ENCODE results near the gene MAP3K8. TPM values are rescaled to one million over a fixed set of nuclear protein-coding genes. Genes with fewer than 3 reads are reported as not detected.

The MAP3K8 gene
- total RNA-seq, 2 experiments from 2014 or later, result 54.5 to 56.8 TPM

DNA sequence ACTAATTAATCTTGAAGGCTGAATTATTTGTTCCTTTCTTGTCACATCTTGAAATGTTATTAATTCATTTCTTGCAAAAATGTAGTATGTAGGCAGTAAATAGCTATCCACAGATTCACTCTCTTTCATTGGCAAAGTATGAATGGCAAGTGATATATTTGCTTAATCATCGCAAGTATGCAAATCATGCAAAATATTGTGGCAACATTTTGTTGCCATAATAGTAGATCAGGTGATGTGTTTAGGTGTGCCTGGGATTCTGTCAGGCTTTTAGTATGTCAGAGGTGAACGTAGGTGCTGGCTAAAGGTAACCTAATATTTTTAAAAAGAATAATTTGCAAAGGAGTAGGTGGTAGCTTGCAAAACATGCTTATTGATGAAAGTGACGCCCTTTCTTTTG is 5.9 kb downstream of the MAP3K8 start:
- Mint-ChIP-seq H3K36me3 (peaks cover 76% of the 10 kb centered on the region), H3K4me1 (peaks cover 70% of the 10 kb centered on the region), H3K9me3 (ENCODE audit: low read depth) (no peaks in the 10 kb centered on the region), H3K27me3 (no peaks in the 10 kb centered on the region), H3K27ac (no peak overlapping the region), H3K4me3 (no peak overlapping the region)
- ATAC-seq (no peak), DNase-seq (no peak)
- CTCF ChIA-PET, result interaction anchor here (11.3 kb wide), 1 partner anchor 91 kb away, joined by 119 read pairs; no protein-coding TSS in a partner anchor

DNA sequence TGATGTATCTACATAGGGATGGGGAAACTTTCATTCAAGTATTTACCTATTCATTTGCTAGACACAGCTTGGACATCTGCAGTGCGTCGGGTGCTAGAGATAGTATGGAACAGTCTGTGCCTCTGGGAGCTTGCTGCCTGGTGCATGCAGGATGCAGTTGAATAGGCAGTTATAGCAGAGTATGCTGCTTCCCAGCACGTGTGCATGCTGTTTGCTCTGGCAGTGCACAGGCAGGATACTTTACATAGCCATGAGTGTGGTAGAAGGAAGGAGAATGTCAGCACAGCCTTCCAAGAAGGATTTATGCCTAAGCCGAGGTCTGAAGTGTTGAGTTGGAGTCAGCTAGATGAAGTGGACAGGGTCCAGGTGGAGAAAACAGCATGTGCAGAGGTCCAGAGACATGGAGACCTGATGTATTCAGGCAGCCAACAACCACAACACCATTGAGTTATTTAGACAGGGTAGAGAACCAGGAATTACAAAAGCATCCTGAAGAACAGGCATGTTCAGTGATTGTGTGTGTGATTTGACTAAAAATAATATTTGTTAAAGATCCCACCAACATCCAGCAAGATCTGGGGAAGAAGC is 8.1 kb downstream of the MAP3K8 start:
- ATAC-seq (no peak), DNase-seq (no peak)
- Mint-ChIP-seq H3K36me3 (peaks cover 65% of the 10 kb centered on the region), H3K27me3 (no peaks in the 10 kb centered on the region), H3K27ac (no peak overlapping the region), H3K9me3 (ENCODE audit: low read depth) (no peaks in the 10 kb centered on the region), H3K4me1 (peaks cover 73% of the 10 kb centered on the region), H3K4me3 (no peak overlapping the region)
- CTCF ChIA-PET, result interaction anchor here (1.2 to 2.4 kb wide), 3 partner anchors 9 to 92 kb away, joined by 3 to 10 read pairs (median 5); no protein-coding TSS in a partner anchor

DNA sequence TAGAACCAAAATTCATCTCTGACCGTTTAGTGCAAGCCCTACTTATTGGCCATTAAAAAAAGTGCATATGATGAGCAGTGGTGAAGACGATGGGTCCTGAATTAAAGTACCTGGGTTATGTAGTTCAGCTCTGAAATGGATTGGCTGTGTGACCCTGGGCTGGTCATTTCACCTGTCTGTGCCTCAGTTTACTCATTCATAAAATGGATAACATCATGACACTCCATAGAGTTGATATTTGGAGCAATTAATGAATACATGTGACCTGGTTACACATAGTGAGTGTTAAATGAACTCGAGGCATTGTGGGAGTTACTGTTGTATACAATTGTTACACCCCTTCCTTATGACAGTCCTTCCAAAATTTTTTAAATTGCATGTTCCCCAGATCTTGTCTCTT is 9.1 kb downstream of the MAP3K8 start:
- Mint-ChIP-seq H3K9me3 (ENCODE audit: low read depth) (no peaks in the 10 kb centered on the region), H3K27ac (peak overlapping the region; percentile 26), H3K4me3 (no peak overlapping the region), H3K27me3 (no peaks in the 10 kb centered on the region), H3K4me1 (peaks cover 65% of the 10 kb centered on the region), H3K36me3 (peaks cover 65% of the 10 kb centered on the region)
- ATAC-seq (no peak), DNase-seq (no peak)
- CTCF ChIA-PET, result interaction anchor here (1.2 to 2.4 kb wide), 3 partner anchors 8 to 139 kb away, joined by 3 to 10 read pairs (median 3); no protein-coding TSS in a partner anchor

DNA sequence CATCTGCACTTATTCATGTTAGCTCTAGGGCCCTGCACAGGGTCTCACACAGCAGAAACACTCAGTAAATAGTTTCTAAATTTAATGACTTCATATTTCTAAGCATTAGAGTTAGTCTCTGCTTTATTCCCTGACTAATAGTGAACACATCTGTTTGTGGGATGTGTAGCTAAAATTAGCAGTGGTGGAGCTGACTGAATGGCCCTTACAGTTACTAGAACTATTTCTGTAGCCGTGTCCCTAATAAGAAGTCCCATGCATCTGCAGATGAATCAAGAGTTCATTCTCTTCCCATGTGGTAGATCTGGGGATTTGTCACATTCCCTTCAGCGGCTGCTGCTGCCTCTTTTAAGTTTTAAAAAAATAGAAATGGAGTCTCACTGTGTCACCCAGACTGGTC is 11.7 kb downstream of the MAP3K8 start:
- Mint-ChIP-seq H3K4me3 (no peak overlapping the region), H3K9me3 (ENCODE audit: low read depth) (no peaks in the 10 kb centered on the region), H3K36me3 (peaks cover 66% of the 10 kb centered on the region), H3K4me1 (peaks cover 50% of the 10 kb centered on the region), H3K27me3 (no peaks in the 10 kb centered on the region), H3K27ac (peak overlapping the region; percentile 56)
- CTCF ChIA-PET, result interaction anchor here (0.6 to 2.2 kb wide), 6 partner anchors 8 to 139 kb away, joined by 3 to 9 read pairs (median 3); no protein-coding TSS in a partner anchor
- no peak for DNase-seq
- ATAC-seq, result no peak

DNA sequence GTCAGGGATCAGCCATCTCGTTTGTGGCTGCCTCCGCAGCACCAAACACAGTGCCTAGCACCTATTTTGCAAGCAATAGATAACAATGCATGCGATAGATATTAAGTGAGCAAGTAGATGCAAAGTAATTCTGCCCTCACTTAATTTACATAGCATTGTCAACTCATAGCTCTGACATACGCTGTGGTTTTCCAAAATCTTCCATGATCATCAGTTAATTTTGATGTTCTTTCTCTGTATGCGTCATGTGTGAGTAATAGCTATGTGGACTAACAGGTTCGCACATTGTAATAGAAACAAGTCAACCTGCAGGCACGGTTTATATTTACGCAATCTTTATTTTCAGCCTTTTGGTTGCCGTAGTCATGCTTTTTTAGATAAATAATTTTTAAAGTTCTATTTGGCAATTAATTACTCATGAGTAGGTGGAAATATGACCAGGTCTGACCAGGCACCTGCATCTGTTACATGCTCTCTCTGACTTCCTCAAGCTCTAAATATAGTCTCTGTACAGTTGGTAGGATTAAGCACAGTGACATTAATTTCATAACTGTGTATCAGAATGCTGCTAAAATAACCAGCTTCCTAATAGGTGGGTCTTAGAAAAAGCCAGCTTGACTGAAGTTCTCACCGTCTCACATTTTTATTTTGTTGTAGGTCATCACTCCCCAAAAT is 13.3 kb downstream of the MAP3K8 start:
- DNase-seq (no peak), ATAC-seq (no peak)
- CTCF ChIA-PET, result interaction anchor here (0.9 to 2.2 kb wide), 4 partner anchors 9 to 26 kb away, joined by 3 to 9 read pairs (median 4); no protein-coding TSS in a partner anchor
- Mint-ChIP-seq H3K4me1 (peaks cover 40% of the 10 kb centered on the region), H3K9me3 (ENCODE audit: low read depth) (no peaks in the 10 kb centered on the region), H3K36me3 (peaks cover 68% of the 10 kb centered on the region), H3K4me3 (no peak overlapping the region), H3K27ac (no peak overlapping the region), H3K27me3 (no peaks in the 10 kb centered on the region)

DNA sequence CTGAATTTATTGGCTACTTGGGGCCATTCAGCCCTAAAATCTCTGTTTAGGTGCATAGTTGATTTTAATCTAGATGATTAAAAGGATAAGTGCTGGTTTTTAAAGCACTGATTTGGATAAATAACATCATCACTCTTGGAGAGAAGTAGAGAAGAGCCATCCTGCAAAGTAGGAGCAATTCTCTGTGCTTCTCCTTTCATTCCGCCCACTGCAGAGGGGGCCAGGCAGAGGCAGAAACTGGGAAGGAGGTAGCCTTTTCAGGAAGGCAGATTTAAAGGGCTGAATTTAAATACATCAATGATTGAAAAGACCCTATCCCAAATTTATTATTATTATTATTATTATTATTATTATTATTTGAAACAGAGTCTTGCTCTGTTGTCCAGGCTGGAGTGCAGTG is 14.1 kb downstream of the MAP3K8 start:
- Mint-ChIP-seq H3K27ac (no peak overlapping the region), H3K4me3 (no peak overlapping the region), H3K4me1 (peaks cover 32% of the 10 kb centered on the region), H3K9me3 (ENCODE audit: low read depth) (no peaks in the 10 kb centered on the region), H3K27me3 (no peaks in the 10 kb centered on the region), H3K36me3 (peaks cover 65% of the 10 kb centered on the region)
- CTCF ChIA-PET, result interaction anchor here (1.2 kb wide), 1 partner anchor 8 kb away, joined by 5 read pairs; no protein-coding TSS in a partner anchor
- DNase-seq, result no peak
- ATAC-seq, result no peak

DNA sequence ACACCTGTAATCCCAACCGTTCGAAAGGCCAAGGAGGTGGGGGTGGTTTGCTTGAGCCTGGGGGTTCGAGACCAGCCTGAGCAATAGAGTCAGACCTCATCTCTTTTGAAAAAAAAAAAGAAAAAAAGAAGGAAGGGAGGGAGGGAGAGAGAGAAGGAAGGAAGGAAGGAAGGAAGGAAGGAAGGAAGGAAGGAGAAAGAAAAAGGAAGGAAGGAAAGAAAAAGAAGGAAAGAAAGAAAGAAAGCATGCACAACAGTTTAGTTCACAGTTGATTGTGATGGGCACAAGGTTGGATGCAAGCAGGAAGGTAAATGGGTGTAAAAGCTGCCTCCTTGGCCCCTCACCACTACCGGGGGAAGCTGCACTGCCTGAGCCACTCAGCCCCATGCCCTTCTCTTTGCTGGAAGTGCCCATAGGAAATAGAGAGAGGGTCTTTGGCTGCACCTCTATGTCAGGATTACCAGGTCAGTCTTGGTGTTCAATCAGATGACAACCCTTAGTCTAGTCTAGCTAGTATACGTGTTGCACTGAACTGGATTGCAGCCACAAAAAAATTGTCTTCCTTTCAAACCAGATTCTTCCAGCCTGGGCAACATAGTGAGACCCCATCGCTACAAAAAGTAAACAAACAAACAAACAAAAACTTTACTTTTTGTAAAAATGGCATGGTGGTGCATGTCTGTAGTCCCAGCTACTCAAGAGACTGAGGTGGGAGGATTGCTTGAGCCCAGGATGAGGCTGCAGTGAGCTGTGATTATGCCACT is 20.0 kb downstream of the MAP3K8 start:
- CTCF ChIA-PET, result interaction anchor here (0.8 to 1.0 kb wide), 3 partner anchors 61 to 79 kb away, joined by 3 to 5 read pairs (median 3); no protein-coding TSS in a partner anchor
- no peaks in the 10 kb centered on the region for H3K27me3 Mint-ChIP-seq
- H3K9me3 Mint-ChIP-seq (ENCODE audit: low read depth), result no peaks in the 10 kb centered on the region
- H3K36me3 Mint-ChIP-seq, result peaks cover 72% of the 10 kb centered on the region
- H3K27ac Mint-ChIP-seq, result peak overlapping the region; percentile 90
- H3K4me1 Mint-ChIP-seq, result peaks cover 49% of the 10 kb centered on the region
- H3K4me3 Mint-ChIP-seq, result no peak overlapping the region
- DNase-seq (no peak), ATAC-seq (no peak)

DNA sequence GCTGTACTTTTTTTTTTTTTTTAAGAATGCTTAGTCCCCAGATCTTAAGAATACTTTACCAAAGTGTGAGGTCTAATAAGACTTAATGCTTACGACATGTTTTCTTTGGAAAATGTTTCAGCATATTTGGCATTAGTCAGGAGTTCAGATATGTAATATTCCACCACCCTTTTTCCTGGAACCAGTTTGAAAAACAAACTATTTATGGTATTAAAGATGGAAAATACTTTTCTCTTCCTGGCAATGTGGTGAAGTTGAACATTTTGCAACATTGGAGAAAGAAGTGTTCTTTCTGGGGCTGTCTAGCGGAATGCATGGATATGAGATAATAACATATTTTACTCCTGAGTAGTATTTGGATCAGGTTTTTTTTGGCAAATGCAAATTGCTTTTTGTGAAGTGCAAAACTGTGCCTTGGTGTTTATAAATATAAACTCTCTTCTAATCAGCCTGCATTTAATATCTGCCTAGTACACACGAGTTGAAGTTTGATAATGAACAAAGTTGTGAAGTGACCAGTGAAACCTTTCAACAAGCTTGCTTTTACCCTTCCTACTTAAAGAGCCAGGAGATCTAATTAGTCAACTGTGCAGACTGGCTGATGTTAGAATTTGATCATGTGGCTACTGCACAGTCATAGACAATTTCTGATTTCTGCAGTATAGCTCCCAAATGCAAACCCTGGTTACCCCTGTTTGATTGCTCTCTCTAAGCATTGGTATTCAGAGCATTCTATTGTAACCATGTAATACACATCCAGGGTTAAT is 20.9 kb downstream of the MAP3K8 start:
- no peaks in the 10 kb centered on the region for H3K27me3 Mint-ChIP-seq
- ATAC-seq (peak; percentile 54), DNase-seq (no peak)
- H3K4me3 Mint-ChIP-seq, result peak overlapping the region; percentile 61
- peaks cover 69% of the 10 kb centered on the region for H3K36me3 Mint-ChIP-seq
- H3K9me3 Mint-ChIP-seq (ENCODE audit: low read depth), result no peaks in the 10 kb centered on the region
- H3K27ac Mint-ChIP-seq, result peak overlapping the region; percentile 90
- CTCF ChIA-PET, result interaction anchor here (0.7 to 2.2 kb wide), 12 partner anchors 8 to 127 kb away, joined by 3 to 25 read pairs (median 5); partner anchors contain the start of gene MAP3K8
- H3K4me1 Mint-ChIP-seq, result peaks cover 49% of the 10 kb centered on the region

DNA sequence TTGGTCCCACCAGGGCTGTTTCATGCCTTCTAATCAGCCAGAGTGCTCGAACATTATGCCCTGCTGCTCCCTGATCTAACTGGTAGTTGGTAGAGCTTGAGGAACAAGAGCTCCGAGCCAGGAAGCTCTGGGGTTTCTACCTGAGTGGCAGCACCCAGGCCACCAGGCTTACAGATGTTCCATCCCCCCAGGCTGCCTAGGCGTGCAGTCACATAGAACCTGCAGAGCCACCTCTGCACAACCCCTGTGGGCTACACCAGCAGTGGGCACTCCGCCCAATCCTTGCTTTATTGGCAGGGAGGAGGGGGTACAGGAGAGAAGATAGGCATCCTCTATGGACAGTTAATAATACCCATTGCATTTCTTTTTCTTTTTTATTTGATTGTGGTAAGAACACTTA is 21.8 kb downstream of the MAP3K8 start:
- DNase-seq (peak; percentile 74), ATAC-seq (peak; percentile 84)
- Mint-ChIP-seq H3K27ac (peak overlapping the region; percentile 90), H3K9me3 (ENCODE audit: low read depth) (no peaks in the 10 kb centered on the region), H3K4me3 (peak overlapping the region; percentile 61), H3K27me3 (no peaks in the 10 kb centered on the region), H3K36me3 (peaks cover 70% of the 10 kb centered on the region), H3K4me1 (peaks cover 48% of the 10 kb centered on the region)
- CTCF ChIA-PET, result interaction anchor here (1.0 to 2.2 kb wide), 13 partner anchors 9 to 129 kb away, joined by 3 to 25 read pairs (median 5); partner anchors contain the start of gene MAP3K8

DNA sequence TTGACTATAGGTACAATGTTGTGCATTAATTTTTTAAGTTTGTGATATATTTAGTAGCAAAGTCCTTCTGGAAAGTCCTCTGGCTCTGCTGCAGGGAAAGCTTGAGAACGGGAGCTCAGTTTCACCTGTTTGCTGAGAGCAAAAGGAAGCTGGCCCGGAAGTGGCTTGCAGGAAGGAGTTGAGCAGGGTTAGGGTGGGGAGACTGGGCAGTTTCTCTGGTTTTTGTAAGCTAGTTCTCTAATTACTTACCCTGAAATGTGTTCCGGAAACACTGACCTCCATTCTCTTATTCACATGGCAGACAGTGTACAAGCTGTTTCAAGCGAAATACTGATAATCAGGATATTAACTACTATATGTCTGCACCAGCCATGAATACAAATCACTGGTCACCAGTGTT is 22.3 kb downstream of the MAP3K8 start:
- peaks cover 69% of the 10 kb centered on the region for H3K36me3 Mint-ChIP-seq
- CTCF ChIA-PET, result interaction anchor here (0.8 to 2.2 kb wide), 13 partner anchors 9 to 135 kb away, joined by 3 to 25 read pairs (median 5); partner anchors contain the start of gene MAP3K8
- ATAC-seq (peak; percentile 81), DNase-seq (peak; percentile 83)
- H3K9me3 Mint-ChIP-seq (ENCODE audit: low read depth), result no peaks in the 10 kb centered on the region
- H3K27me3 Mint-ChIP-seq, result no peaks in the 10 kb centered on the region
- peaks cover 48% of the 10 kb centered on the region for H3K4me1 Mint-ChIP-seq
- H3K27ac Mint-ChIP-seq, result peak overlapping the region; percentile 90
- peak overlapping the region; percentile 61 for H3K4me3 Mint-ChIP-seq

DNA sequence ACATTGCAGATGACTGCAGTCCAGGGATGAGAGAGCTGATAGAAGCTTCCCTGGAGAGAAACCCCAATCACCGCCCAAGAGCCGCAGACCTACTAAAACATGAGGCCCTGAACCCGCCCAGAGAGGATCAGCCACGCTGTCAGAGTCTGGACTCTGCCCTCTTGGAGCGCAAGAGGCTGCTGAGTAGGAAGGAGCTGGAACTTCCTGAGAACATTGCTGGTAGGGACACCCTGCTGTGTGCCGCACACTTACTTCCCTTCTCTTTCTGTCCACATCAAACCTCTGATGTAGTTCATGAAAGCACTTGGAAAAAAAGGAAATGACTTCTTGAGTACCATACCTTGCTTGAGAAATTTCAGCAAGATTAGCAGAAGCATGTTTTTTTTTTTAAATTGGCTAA is 25.3 kb downstream of the MAP3K8 start:
- CTCF ChIA-PET, result interaction anchor here (0.6 to 1.8 kb wide), 3 partner anchors 45 to 70 kb away, joined by 3 to 5 read pairs (median 3); no protein-coding TSS in a partner anchor

DNA sequence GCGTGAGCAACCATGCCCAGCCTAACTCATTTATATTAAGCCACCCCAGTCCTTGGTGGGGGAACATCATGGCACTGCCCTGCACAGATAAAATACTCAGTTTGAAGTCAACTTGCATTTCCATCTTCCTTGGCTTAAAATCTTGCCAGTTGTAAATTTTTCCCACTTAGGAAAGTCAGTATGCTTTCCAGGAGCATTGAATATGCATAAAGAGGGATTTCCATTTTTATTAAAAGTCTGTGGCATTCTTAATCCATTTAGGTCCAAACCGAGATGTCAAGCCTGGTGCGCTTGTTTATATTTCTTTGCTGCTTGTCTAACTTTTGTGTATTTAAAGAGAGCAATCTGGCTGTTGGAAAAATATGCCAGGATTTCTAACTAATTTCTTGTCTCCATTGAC is 26.1 kb downstream of the MAP3K8 start:
- ATAC-seq, result no peak

More for the DNA sequence above, 25.3 kb downstream of the MAP3K8 start:
- H3K4me3 Mint-ChIP-seq, result no peak overlapping the region
- H3K4me1 Mint-ChIP-seq, result peaks cover 46% of the 10 kb centered on the region
- H3K27me3 Mint-ChIP-seq, result no peaks in the 10 kb centered on the region
- H3K27ac Mint-ChIP-seq, result no peak overlapping the region
- peaks cover 57% of the 10 kb centered on the region for H3K36me3 Mint-ChIP-seq
- no peak for ATAC-seq
- no peak for DNase-seq
- H3K9me3 Mint-ChIP-seq (ENCODE audit: low read depth), result no peaks in the 10 kb centered on the region

More for the DNA sequence above, 26.1 kb downstream of the MAP3K8 start:
- H3K27me3 Mint-ChIP-seq, result no peaks in the 10 kb centered on the region
- H3K36me3 Mint-ChIP-seq, result peaks cover 49% of the 10 kb centered on the region
- no peak overlapping the region for H3K4me3 Mint-ChIP-seq
- H3K27ac Mint-ChIP-seq, result peak overlapping the region; percentile 0
- no peak for DNase-seq
- peaks cover 42% of the 10 kb centered on the region for H3K4me1 Mint-ChIP-seq
- CTCF ChIA-PET, result no interaction called here
- no peaks in the 10 kb centered on the region for H3K9me3 Mint-ChIP-seq (ENCODE audit: low read depth)

Data from activated CD8-positive, alpha-beta memory T cell treated with anti-CD3 and anti-CD28 coated beads, Interleukin-2, amount 10 ng/mL, durations not matched to agents 7 days and 5 days (primary cell).